Activated CD4-positive, alpha-beta memory T cell treated with anti-CD3 and anti-CD28 coated beads for 36 hours (primary cell): ENCODE measurements around the gene SSTR5. TPM values are rescaled to one million over a fixed set of nuclear protein-coding genes. Genes with fewer than 3 reads are reported as not detected.
"Not testable (repeated sequence)": the region's sequence is repeated elsewhere in the genome, so short reads cannot be mapped to it uniquely, and the experiment has no call there.

Source experiments
- CTCF ChIA-PET: fragments of 350-600 bp; sonication (Branson Sonifier 250); formaldehyde crosslinking; loops from one replicate; lab custom pipeline; 2021; ENCODE audit warnings: antibody characterized with exemption, inconsistent platforms; lab: Charles Lee
- POLR2A ChIA-PET: fragments of 350-600 bp; sonication (Branson Sonifier 250); formaldehyde crosslinking; loops from one replicate; lab custom pipeline; 2021; ENCODE audit warnings: antibody characterized with exemption; lab: Charles Lee
- DNase-seq: peaks from one replicate; pipeline ENCODE4 v3.0.0-alpha.2; 2020
- H3K27ac Mint-ChIP-seq: one replicate; pipeline ENCODE4 v1.8.0; 2021; ENCODE audit warnings: mixed read lengths
- H3K27me3 Mint-ChIP-seq: one replicate; pipeline ENCODE4 v1.8.0; 2021; ENCODE audit warnings: mixed read lengths
- H3K36me3 Mint-ChIP-seq: one replicate; pipeline ENCODE4 v1.8.0; 2021; ENCODE audit warnings: mixed read lengths
- H3K4me1 Mint-ChIP-seq: one replicate; pipeline ENCODE4 v1.8.0; 2021; ENCODE audit warnings: low read depth, mixed read lengths
- H3K4me3 Mint-ChIP-seq: one replicate; pipeline ENCODE4 v1.8.0; 2021; ENCODE audit warnings: mild to moderate bottlenecking, mixed read lengths
- H3K9me3 Mint-ChIP-seq: one replicate; pipeline ENCODE4 v1.8.0; 2021; ENCODE audit warnings: mixed read lengths
- intact Hi-C: fragments of 100-400 bp; cut with micrococcal nuclease; formaldehyde crosslinking; loops from one replicate; pipeline ENCODE4 v1.15.1; 2023
- total RNA-seq, 2 experiments: library from RNA; stranded (reverse); gene quantifications; one replicate each; pipeline ENCODE4 v1.2.3, GENCODE V29; 2021

The SSTR5 gene
- total RNA-seq, 2 experiments from 2014 or later = not detected

DNA sequence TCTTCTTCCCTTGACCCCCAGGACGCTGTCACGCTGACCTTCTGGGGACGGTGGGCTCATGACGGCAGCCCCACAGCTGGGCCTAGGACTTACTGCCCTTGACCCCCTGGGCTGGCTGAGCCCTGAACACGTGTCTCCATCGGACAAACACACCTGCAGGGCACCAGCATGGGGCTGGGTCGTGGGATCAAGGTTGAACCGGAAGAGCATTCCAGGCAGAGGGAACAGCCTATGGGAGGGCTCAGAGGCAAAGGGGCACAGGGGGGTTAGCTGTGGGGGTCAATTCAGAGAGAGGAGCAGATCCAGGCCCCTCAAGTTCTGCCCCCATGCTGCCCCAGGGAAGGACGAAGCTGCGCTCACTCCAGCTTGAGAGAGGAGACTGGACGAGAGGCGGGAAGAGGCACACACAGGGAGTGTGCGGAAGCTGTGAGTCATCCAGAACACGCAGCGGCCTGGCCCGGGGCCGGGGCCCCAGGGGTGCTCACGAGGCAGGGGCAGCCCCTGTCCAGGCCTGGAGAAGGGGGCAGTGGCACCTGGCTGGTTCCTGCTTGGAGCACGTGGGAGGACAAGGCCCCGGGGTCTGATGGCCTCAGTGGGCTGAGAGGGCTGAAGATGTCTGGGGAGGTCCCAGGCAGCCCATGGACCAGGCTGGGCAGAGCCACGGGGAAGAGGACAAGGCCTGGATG is 9.9 kb downstream of the SSTR5 start:
- Mint-ChIP-seq H3K27ac (no peak overlapping the region), H3K9me3 (peaks cover 14% of the 10 kb centered on the region), H3K36me3 (peaks cover 5% of the 10 kb centered on the region), H3K4me1 (no peaks in the 10 kb centered on the region), H3K27me3 (peaks cover 22% of the 10 kb centered on the region), H3K4me3 (no peak overlapping the region)
- POLR2A ChIA-PET = no interaction called here
- intact Hi-C loops = no loop called here
- CTCF ChIA-PET = no interaction called here
- DNase-seq = no peak

DNA sequence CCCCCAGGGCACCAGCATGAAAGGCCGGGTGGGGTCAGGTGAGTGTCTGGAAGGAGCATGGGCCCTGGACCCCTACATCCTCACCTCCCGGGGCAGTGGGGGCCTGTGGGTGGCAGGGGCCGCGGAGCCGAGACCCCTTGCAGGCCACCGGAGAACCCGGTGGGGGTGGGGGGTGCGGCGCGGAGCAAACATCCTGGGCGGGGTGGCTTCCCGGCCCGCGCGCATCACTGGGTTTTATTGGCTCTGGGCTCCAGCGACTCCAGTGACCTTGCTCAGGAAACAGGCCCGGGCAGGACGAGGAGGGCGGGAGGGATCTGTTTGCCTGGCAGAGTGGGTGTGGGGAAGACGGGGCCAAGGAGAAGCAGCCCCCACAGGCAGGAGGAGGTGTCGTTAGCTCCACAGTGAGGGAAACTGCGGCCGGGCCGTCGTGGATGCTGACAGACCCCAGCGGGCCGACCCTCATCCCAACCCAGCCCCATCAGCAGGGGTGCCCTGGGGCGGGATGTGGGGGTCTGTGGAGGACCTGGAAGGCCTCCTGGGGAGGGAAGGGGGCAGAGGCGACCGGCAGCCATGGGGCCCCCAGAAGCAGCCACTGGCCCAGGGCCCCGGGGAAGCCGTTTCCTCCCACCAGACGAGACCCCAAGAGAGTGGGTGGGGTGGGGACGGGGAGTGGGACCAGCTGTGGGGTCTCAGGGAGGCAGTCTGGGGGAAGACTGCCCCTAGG is 10.6 kb downstream of the SSTR5 start:
- CTCF ChIA-PET = no interaction called here
- peaks cover 14% of the 10 kb centered on the region for H3K9me3 Mint-ChIP-seq
- intact Hi-C loops = no loop called here
- peaks cover 23% of the 10 kb centered on the region for H3K27me3 Mint-ChIP-seq
- H3K4me1 Mint-ChIP-seq = no peaks in the 10 kb centered on the region
- no peak overlapping the region for H3K27ac Mint-ChIP-seq
- DNase-seq = no peak
- POLR2A ChIA-PET = no interaction called here
- H3K4me3 Mint-ChIP-seq = no peak overlapping the region
- peaks cover 5% of the 10 kb centered on the region for H3K36me3 Mint-ChIP-seq

DNA sequence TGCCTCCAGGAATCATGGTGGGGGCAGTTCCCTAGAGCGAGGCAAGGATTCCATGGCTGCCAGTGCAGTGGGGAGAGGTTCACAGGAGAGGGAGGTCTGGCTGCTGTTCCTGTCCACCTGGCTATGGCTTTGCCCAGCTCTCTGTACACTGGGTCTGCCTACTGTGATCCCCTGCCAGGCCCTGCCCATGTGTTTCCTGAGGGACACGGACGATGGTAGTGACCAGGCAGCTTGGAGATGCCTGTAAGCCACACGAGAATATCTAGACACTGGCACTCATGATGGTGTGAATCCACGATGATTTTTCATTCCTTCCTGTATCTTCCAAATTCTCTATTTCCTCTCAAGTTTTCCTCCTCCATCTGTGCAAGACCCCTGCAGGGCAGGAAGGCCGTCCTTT is 12.4 kb downstream of the SSTR5 start:
- peaks cover 5% of the 10 kb centered on the region for H3K36me3 Mint-ChIP-seq
- ChIA-PET POLR2A (no interaction called here), CTCF (no interaction called here)
- DNase-seq = no peak
- intact Hi-C loops = no loop called here
- no peak overlapping the region for H3K27ac Mint-ChIP-seq
- H3K27me3 Mint-ChIP-seq = peaks cover 23% of the 10 kb centered on the region
- no peak overlapping the region for H3K4me3 Mint-ChIP-seq
- no peaks in the 10 kb centered on the region for H3K4me1 Mint-ChIP-seq
- peaks cover 14% of the 10 kb centered on the region for H3K9me3 Mint-ChIP-seq

DNA sequence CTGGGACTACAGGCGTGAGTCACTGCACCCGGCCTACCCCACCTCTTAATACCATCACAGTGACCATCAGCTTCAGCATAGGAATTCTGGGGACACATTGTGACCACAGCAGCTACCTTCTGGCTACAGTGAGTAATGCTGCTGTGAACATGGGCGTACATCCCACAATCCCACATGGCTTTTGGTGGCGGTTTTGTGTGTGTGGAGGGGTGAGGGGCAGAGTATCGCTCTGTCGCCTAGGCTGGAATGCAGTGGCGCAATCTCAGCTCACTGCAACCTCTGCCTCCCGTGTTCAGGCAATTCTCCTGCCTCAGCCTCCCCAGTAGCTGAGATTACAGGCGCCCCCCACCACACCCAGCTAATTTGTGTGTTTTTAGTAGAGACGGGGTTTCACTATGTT is 13.9 kb downstream of the SSTR5 start:
- H3K27ac Mint-ChIP-seq, DNase-seq, H3K4me3 Mint-ChIP-seq, H3K36me3 Mint-ChIP-seq, H3K4me1 Mint-ChIP-seq, CTCF ChIA-PET, intact Hi-C loops, POLR2A ChIA-PET: not testable (repeated sequence)
- peaks cover 14% of the 10 kb centered on the region for H3K9me3 Mint-ChIP-seq
- peaks cover 23% of the 10 kb centered on the region for H3K27me3 Mint-ChIP-seq

DNA sequence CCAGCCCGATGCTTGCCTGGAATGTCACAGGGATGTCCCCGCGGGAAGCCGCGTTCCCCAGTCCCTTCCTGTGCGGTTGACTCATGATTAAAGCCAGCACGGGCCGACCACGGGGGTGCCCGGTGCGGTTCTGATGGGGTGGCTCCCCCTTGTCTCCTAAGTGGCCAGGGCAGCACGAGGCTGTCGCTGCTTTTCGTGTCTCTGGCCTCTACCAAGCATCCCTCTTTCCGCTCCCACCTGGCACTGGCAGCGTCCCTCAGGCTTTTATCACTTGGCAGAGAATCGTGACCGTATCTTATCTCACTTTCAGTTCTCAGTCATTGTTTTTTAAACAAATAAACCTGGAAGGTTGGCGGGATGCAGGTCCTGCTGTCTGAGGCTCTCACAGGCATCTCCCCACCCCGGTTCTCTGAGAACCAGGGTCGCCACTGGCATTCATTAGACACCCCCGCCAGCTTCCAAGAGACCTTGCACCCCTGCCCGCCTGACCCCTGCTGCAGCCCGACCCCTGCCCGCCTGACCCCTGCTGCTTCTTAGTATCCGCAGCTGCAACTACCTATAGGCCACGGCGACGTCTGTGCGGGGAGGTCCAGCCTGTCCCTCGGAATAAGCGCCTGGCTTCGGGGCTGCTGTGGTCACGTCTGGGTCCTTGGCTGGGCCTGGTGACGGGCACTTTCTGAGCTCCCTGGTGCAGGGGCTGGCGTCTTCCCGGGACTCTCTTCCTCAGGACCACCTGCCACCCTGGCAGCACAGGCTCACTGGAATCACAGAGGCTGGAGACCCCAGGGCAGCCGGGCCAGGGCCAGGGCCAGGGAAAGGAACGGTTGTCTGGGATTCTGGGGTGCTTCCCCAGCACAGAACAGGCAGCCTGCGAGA is 16.0 kb downstream of the SSTR5 start:
- Mint-ChIP-seq H3K9me3 (peaks cover 20% of the 10 kb centered on the region), H3K27ac (no peak overlapping the region), H3K27me3 (peaks cover 14% of the 10 kb centered on the region), H3K4me3 (no peak overlapping the region), H3K36me3 (peaks cover 7% of the 10 kb centered on the region), H3K4me1 (no peaks in the 10 kb centered on the region)
- POLR2A ChIA-PET = no interaction called here
- intact Hi-C loops = no loop called here
- CTCF ChIA-PET = no interaction called here
- no peak for DNase-seq

DNA sequence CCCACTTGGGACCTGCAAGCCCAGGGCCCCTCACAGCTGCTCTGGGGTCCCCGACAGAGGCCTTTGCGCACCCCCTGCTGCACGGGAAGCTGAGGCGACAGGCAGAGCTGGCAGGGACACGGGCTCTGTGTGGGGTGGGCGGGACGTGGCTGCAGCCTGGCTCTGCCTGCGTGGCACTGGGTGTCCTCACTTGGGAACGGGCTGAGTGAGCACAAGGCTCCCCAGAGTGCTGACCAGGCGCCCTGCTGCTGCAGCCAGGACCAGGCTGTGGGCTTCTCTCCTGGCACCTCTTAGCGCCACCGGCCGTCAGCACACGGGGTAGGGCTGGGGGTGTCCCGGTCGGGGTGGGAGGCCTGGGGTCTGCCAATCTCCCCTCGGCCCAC is 16.9 kb downstream of the SSTR5 start:
- no peak overlapping the region for H3K4me3 Mint-ChIP-seq
- CTCF ChIA-PET = no interaction called here
- no peaks in the 10 kb centered on the region for H3K4me1 Mint-ChIP-seq
- DNase-seq = no peak
- peaks cover 11% of the 10 kb centered on the region for H3K27me3 Mint-ChIP-seq
- H3K36me3 Mint-ChIP-seq = peaks cover 7% of the 10 kb centered on the region
- no peak overlapping the region for H3K27ac Mint-ChIP-seq
- POLR2A ChIA-PET = no interaction called here
- H3K9me3 Mint-ChIP-seq = peaks cover 20% of the 10 kb centered on the region
- intact Hi-C loops = no loop called here

DNA sequence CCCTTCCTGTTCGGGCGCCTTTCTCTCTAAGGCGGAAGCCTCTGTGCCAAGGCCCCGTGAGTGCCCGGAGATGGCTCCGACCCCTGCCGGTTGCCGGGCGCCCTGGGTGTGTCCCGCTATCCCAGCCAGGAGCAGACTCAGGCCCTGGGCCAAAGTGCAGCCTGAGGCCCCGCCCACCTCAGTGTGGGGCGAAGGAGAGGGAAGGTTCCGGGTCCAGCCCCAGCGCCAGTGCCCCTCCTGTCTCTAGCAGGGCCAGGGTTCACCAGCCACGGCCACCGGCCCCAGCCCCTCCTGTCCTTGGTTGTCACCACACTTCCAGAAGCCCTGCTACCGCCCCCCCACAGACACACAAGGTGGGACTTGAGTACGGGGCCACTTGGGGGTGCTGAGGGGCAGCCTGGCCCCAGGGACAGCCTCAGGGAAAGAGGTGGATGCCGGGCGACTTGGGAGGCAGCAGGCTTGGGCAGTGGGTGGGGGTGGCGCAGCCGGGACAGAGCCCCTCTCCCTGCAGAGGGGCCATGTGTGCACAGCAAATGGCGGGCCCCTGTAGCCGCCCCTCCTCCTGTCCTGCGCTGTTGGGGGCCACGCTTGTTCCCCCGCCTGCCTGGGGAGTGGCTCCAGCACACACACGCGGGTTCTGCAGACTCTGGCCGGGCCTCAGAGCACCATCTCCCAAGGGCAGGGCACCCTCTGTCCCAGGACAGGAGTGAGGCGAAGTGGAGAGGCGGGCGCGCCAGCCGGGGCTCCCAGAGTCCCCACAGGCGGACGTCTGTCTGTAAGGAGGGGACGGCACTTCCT is 17.5 kb downstream of the SSTR5 start:
- peaks cover 15% of the 10 kb centered on the region for H3K9me3 Mint-ChIP-seq
- CTCF ChIA-PET = no interaction called here
- peaks cover 10% of the 10 kb centered on the region for H3K27me3 Mint-ChIP-seq
- DNase-seq = no peak
- H3K27ac Mint-ChIP-seq = no peak overlapping the region
- H3K4me3 Mint-ChIP-seq = no peak overlapping the region
- peaks cover 7% of the 10 kb centered on the region for H3K36me3 Mint-ChIP-seq
- H3K4me1 Mint-ChIP-seq = no peaks in the 10 kb centered on the region
- intact Hi-C loops = no loop called here
- POLR2A ChIA-PET = no interaction called here

DNA sequence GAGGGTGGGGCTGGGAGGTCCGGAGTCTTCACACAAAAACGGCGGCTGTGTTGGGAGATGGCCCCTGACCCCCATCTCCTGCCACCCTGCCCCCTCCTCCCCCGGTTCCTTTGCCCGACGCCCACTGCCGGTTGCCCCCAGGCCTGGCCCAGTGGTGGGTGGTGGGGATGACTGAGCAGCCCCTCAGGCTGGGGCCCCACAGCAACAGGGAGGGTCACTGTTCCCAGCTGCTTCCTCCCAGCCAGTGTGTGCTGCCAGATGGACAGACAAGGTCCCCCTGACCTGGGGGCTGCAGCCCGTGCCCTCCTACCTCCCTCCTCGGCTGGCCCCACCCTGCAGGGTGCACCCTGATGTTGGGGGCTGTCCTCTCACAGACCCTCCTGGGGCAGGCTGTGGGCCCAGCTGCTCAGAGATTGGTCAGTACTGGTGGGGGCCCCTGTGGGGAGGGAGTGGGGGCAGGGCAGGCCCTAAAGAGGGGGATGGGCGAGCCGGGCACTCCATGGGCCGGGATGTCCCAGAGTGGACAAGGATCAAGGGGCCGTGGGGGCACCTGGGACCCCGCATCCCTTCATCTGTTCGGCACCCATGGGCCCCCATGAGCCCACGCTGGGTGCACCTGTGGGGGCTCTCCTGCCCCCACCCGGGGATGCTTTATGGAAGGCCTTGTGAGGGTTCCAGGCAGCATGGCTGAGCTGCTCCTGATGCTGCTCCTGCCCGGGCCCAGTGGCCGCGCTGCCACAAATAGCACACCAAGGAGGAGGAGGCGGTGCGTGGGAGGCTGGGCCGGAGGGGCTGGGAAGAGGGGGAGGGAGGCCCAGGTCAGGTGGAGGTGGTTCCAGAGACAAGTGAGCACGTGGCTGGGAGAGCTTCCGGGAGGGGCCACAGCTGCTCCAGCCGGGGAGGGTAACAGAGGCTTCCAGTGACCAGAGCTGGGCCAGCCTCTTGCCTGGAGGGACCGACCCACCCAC is 18.4 kb downstream of the SSTR5 start:
- no peak for DNase-seq
- no peaks in the 10 kb centered on the region for H3K4me1 Mint-ChIP-seq

DNA sequence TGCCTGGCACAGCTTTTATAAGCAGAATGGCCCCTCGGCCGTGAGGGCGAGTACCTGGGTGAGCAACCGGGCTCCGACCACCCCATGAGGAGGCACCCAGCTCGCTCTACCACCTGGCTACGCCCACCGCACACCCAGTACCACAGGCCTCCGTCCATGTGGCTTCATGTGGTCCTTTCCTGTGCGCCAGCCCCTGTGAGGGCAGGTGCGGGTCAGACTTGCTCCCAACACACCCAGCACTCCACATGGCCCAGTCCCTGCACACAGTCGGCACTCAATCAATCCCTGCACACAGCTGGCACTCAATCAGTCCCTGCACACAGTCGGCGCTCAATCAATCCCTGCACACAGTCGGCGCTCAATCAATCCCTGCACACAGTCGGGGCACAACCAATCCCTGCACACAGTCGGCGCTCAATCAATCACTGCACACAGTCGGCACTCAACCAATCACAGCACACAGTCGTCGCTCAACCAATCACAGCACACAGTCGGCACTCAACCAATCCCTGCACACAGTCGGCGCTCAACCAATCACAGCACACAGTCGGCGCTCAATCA is 19.5 kb downstream of the SSTR5 start:
- Mint-ChIP-seq H3K27ac (peak overlapping the region; percentile 23), H3K36me3 (peaks cover 2% of the 10 kb centered on the region), H3K4me1 (no peaks in the 10 kb centered on the region), H3K9me3 (peaks cover 6% of the 10 kb centered on the region), H3K4me3 (no peak overlapping the region), H3K27me3 (peaks cover 3% of the 10 kb centered on the region)
- CTCF ChIA-PET = no interaction called here
- no peak for DNase-seq
- POLR2A ChIA-PET = no interaction called here
- intact Hi-C loops = no loop called here

More for the DNA sequence above, 18.4 kb downstream of the SSTR5 start:
- H3K27me3 Mint-ChIP-seq = peaks cover 4% of the 10 kb centered on the region
- intact Hi-C loops = no loop called here
- H3K4me3 Mint-ChIP-seq = no peak overlapping the region
- peaks cover 7% of the 10 kb centered on the region for H3K9me3 Mint-ChIP-seq
- POLR2A ChIA-PET = no interaction called here
- CTCF ChIA-PET = no interaction called here
- peaks cover 2% of the 10 kb centered on the region for H3K36me3 Mint-ChIP-seq
- no peak overlapping the region for H3K27ac Mint-ChIP-seq

DNA sequence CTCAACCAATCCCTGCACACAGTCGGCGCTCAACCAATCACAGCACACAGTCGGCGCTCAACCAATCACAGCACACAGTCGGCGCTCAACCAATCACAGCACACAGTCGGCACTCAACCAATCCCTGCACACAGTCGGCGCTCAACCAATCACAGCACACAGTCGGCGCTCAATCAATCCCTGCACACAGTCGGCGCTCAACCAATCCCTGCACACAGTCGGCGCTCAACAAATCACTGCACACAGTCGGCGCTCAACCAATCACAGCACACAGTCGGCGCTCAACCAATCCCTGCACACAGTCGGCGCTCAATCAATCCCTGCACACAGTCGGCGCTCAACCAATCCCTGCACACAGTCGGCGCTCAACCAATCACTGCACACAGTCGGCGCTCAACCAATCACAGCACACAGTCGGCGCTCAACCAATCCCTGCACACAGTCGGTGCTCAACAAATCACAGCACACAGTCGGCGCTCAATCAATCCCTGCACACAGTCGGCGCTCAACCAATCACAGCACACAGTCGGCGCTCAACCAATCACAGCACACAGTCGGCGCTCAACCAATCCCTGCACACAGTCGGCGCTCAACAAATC is 20.2 kb downstream of the SSTR5 start:
- CTCF ChIA-PET, POLR2A ChIA-PET, H3K9me3 Mint-ChIP-seq, DNase-seq, H3K36me3 Mint-ChIP-seq, H3K27me3 Mint-ChIP-seq, H3K27ac Mint-ChIP-seq, intact Hi-C loops, H3K4me1 Mint-ChIP-seq, H3K4me3 Mint-ChIP-seq: not testable (repeated sequence)
